Mesodermal cell (in vitro differentiated cells): Measurements from ENCODE around the gene NRIP1.
A peak's percentile ranks its signal among the peaks of the same experiment; 100 is the strongest.
"Not testable (repeated sequence)": the region's sequence is repeated elsewhere in the genome, so short reads cannot be mapped to it uniquely, and the experiment has no call there.

Experiments used
- H3K27ac ChIP-seq: 2 replicates; pipeline ENCODE4 v1.7.0; 2013; ENCODE audit warnings: mild to moderate bottlenecking, low read depth, low read length, moderate library complexity; ENCODE audit not compliant: severe bottlenecking
- H3K36me3 ChIP-seq: 2 replicates; pipeline ENCODE4 v1.7.1; 2013; ENCODE audit warnings: mild to moderate bottlenecking, low read length, moderate library complexity; ENCODE audit not compliant: control insufficient read depth, insufficient read depth
- H3K4me1 ChIP-seq: one replicate; pipeline ENCODE4 v1.7.1; 2013; ENCODE audit warnings: mild to moderate bottlenecking, low read length; ENCODE audit not compliant: insufficient read depth, control insufficient read depth, poor library complexity, severe bottlenecking
- H3K4me3 ChIP-seq: 2 replicates; pipeline ENCODE4 v1.7.0; 2013; ENCODE audit warnings: low read length, control low read depth, mild to moderate bottlenecking; ENCODE audit not compliant: insufficient read depth, poor library complexity, severe bottlenecking; ENCODE audit errors: extremely low read depth
- H3K9me3 ChIP-seq: 2 replicates; pipeline ENCODE4 v1.7.1; 2013; ENCODE audit warnings: mild to moderate bottlenecking, low read length, moderate library complexity; ENCODE audit not compliant: control insufficient read depth
- WGBS, 2 experiments: methylation state at CpG; one replicate each; pipeline ENCODE4 v1.1.5; 2013; ENCODE audit warnings: missing lambda C conversion rate in 2 of 2; ENCODE audit not compliant: insufficient coverage in 2 of 2; 5-methylcytosine and 5-hydroxymethylcytosine counted together

The NRIP1 gene

DNA sequence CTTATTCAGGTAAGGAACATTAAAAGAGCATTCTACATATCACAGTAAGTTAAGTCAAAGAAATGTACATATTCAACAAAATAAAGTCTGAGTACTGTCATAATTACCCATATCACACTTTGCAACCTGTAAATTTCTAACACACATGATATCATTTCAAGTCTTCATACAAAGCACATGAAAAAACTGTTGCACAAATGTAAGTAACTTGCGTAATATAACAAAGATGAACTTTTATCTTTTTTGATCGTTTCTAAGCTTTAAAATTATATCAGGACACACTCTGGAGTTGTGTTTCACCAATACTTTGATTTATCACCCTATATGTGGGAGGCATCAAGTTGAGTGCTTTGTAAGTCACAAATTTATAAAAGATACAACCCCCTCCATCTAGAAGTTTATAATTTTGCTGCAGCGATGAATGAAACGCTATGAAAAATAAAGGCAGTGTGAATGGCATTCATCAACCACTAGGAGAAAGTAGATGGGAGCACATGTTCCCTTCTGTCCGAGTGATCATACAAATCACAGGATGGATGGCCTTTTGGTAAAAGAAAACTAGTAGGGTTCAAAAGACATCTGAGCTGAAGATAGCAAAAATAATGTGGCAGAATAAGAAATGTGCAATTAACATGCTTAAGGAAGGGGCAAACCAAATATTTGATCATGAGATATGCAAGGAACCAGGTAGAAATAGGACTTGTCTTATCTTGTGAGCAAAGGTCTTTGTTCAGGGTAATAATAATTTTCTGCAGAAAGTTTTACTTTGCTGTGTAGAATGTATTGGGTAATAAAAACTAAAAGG lies 27.5 kb downstream of the NRIP1 start:
- peaks cover 13% of the 10 kb centered on the region for H3K36me3 ChIP-seq
- H3K27ac ChIP-seq = no peak overlapping the region

DNA sequence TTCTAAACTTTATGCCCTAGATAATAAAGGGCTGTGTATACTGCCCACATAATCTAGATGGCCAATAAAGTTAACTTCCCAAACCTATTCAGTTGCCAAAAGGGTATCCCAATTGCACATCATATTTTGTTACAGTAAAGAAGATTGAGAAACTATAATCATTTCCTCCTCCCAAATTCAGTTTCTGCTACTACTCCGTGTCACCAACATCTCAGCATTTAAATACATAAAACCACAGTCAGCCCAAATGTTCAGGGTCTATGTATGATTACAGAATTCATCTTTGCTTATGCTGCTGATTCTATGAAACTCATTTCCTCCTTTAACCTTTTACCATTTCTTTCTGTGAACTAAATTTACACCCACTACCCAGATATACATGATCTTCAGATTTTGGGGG lies 28.6 kb downstream of the NRIP1 start:
- peaks cover 16% of the 10 kb centered on the region for H3K36me3 ChIP-seq

More for the DNA sequence above, 27.5 kb downstream of the NRIP1 start:
- no peaks in the 10 kb centered on the region for H3K9me3 ChIP-seq
- H3K4me3 ChIP-seq = no peak overlapping the region
- no peaks in the 10 kb centered on the region for H3K4me1 ChIP-seq
- 95 to 100% methylated on average over 2 to 4 of the region's 5 CpGs for WGBS, 2 experiments

DNA sequence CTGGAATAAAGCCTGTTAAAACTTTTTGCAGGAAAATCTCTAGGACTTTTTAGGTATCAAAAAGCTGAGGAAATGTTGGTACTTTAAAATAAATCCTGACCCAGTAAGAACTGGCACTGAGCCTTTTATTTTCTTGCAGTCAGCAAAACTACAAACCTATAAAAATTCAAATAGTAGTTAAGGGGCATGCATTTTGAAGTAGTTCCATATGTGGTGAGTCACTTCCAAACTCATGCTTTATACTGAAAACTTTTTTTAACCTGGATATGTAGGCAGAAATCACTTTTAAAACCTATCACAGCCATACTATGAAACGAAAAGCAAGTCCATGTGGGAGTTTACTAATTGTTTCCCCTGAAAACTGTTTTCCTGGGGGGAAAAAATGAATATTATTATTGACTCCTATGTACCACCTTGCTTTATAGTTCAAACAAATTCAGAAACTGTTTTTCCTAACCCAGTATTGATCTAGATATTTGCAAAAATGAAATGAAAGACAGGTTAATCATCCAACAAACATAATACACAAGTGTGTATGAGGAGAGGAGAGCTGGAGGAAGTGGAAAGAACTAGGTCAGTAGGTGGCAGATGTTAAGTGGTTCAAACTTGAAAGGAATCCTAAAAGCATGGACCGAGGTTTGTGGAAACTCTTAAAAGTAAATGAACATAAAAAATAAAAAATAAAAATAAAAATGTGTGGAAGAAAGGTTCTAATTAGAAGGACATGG lies 30.5 kb downstream of the NRIP1 start:
- no CpG with 5 or more reads among the region's 2 CpGs for WGBS, 2 experiments
- H3K36me3 ChIP-seq = peaks cover 18% of the 10 kb centered on the region
- H3K27ac ChIP-seq = no peak overlapping the region
- H3K9me3 ChIP-seq = no peaks in the 10 kb centered on the region
- H3K4me3 ChIP-seq = no peak overlapping the region
- H3K4me1 ChIP-seq = no peaks in the 10 kb centered on the region

More for the DNA sequence above, 28.6 kb downstream of the NRIP1 start:
- no peaks in the 10 kb centered on the region for H3K4me1 ChIP-seq
- no peak overlapping the region for H3K27ac ChIP-seq
- no CpG with 5 or more reads among the region's 1 CpG for WGBS, 2 experiments
- H3K9me3 ChIP-seq = no peaks in the 10 kb centered on the region
- no peak overlapping the region for H3K4me3 ChIP-seq

DNA sequence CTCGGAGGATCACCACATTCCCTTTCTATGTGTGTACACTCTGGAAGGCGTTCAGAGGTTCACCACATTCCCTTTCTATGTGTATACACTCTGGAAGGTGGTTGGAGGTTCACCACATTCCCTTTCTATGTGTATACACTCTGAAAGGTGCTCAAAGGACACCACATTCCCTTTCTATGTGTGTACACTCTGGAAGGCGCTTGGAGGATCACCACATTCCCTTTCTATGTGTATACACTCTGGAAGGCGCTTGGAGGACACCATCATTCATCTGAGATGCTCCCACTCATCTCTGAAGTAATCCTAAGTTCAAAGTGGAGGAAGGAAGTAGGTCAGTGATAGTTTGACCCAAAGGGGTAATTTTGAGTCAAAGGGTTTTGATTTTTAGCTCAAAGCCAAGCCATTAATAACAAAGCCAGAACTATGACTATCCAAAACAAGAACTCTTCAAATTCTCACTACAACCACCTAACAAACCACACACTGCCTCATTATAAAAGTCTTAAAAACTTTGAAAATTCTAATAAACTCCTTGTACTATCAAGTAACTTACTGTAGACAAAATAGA lies 32.9 kb downstream of the NRIP1 start:
- Histone ChIP-seq H3K36me3 (peaks cover 18% of the 10 kb centered on the region), H3K4me1 (no peaks in the 10 kb centered on the region), H3K9me3 (no peaks in the 10 kb centered on the region), H3K27ac (no peak overlapping the region), H3K4me3 (no peak overlapping the region)
- WGBS, 2 experiments = no CpG with 5 or more reads among the region's 4 CpGs

DNA sequence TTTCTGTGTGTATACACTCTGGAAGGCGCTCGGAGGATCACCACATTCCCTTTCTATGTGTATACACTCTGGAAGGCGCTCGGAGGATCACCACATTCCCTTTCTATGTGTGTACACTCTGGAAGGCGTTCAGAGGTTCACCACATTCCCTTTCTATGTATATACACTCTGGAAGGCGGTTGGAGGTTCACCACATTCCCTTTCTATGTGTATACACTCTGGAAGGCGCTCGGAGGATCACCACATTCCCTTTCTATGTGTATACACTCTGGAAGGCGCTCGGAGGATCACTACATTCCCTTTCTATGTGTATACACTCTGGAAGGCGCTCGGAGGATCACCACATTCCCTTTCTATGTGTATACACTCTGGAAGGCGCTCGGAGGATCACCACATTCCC lies 33.4 kb downstream of the NRIP1 start:
- H3K27ac ChIP-seq, H3K4me3 ChIP-seq, H3K4me1 ChIP-seq, H3K9me3 ChIP-seq: not testable (repeated sequence)
- H3K36me3 ChIP-seq = peaks cover 21% of the 10 kb centered on the region
- no CpG with 5 or more reads among the region's 14 CpGs for WGBS, 2 experiments

DNA sequence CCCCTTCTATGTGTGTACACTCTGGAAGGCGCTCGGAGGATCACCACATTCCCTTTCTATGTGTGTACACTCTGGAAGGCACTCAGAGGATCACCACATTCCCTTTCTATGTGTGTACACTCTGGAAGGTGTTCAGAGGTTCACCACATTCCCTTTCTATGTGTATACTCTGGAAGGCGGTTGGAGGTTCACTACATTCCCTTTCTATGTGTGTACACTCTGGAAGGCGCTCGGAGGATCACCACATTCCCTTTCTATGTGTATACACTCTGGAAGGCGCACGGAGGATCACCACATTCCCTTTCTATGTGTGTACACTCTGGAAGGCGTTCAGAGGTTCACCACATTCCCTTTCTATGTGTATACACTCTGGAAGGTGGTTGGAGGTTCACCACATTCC lies 33.9 kb downstream of the NRIP1 start:
- not testable (repeated sequence) for H3K4me3 ChIP-seq, H3K4me1 ChIP-seq, H3K9me3 ChIP-seq
- 100% methylated on average over 2 to 3 of the region's 8 CpGs for whole genome bisulfite sequencing, 2 experiments
- peaks cover 21% of the 10 kb centered on the region for H3K36me3 ChIP-seq
- H3K27ac ChIP-seq = peak overlapping the region; percentile 37

DNA sequence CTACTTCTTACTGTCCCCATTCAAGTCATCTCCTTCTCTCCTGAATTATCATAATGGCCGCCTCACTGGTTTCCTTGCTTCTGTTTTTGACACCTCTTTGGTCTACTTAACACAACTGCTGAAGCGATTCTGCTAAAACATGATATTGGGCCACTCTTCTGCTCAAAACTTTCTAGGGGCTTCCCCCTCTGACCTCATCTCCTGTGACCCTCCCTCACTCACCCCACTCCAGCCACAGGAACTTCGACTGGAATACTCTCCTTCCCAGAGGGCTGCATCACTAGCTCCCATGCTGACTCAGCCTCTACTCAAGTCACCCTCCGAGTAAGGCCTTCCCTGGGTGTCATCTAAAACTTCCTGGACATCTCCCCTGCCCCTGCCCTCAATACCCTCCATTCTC lies 35.7 kb downstream of the NRIP1 start:
- 80 to 89% methylated on average over 2 to 4 of the region's 4 CpGs for WGBS, 2 experiments
- H3K27ac ChIP-seq = no peak overlapping the region
- peaks cover 21% of the 10 kb centered on the region for H3K36me3 ChIP-seq
- no peaks in the 10 kb centered on the region for H3K4me1 ChIP-seq
- no peaks in the 10 kb centered on the region for H3K9me3 ChIP-seq
- no peak overlapping the region for H3K4me3 ChIP-seq

DNA sequence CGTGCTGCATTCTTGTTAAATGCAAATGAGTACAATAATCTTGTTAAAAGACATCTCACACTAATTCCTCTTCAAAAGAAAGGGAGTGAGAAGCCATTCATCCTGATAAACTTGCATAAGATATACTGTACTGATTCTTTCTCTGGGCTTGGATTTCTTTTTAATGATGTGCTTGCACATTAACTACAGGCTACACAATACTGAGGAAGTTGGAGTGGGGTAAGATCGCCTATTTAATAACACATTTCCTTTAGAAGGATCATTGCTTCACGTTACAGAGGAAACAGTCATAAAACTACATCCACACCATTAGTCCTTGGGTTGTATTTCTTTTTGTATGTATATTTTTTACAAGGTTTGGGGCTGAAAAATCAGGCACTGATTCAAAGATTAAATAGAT lies 36.6 kb downstream of the NRIP1 start:
- Histone ChIP-seq H3K4me3 (no peak overlapping the region), H3K4me1 (no peaks in the 10 kb centered on the region), H3K27ac (no peak overlapping the region), H3K9me3 (no peaks in the 10 kb centered on the region), H3K36me3 (peaks cover 21% of the 10 kb centered on the region)
- WGBS, 2 experiments = no CpG with 5 or more reads among the region's 3 CpGs

DNA sequence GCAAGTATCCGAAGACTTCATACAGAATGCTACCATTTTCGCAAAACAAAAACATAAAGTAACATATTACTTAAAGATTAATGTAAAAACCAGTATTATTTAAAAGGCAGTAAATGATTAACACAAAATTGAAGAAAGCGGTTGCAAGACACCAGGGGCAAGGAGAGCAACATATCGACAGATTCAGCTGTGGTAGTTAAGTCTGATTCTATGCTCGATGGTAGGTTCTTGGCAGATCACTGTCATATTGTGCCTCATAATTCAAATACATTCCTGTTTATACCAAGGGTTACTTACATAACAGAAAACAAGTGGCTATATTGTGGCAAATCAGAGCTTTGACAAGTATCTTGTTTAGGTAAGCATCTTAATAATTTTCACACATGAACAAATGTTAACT lies 37.7 kb downstream of the NRIP1 start:
- H3K4me3 ChIP-seq = no peak overlapping the region
- no peak overlapping the region for H3K27ac ChIP-seq
- H3K4me1 ChIP-seq = no peaks in the 10 kb centered on the region
- no peaks in the 10 kb centered on the region for H3K9me3 ChIP-seq
- H3K36me3 ChIP-seq = peaks cover 16% of the 10 kb centered on the region
- WGBS, 2 experiments = 100% methylated on average over 2 of the region's 5 CpGs; no CpG with 5 or more reads in 1 of the 2 experiments

DNA sequence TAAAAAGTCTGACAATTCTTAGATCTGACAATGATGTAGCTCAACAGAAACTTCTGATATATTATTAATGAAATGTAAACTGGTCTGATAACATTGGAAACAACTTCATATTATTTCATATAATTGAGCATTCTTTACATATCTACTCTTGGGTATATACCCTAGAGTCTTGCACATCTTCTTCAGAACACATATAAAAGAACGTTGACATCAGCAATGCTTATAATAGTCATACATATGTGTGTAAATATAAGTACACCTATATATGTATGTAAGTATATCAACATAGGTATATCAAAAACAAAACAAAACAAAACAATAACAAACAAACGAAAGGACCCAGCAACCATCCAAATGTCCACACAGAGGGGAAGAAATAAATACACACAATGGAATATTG lies 38.4 kb downstream of the NRIP1 start:
- no peaks in the 10 kb centered on the region for H3K9me3 ChIP-seq
- WGBS, 2 experiments = no CpG with 5 or more reads among the region's 2 CpGs
- no peaks in the 10 kb centered on the region for H3K4me1 ChIP-seq
- peaks cover 12% of the 10 kb centered on the region for H3K36me3 ChIP-seq
- no peak overlapping the region for H3K27ac ChIP-seq
- no peak overlapping the region for H3K4me3 ChIP-seq
